ENCODE results near the gene LLGL2. TPM values are rescaled to one million over a fixed set of nuclear protein-coding genes. Genes with fewer than 3 reads are reported as not detected.

The LLGL2 gene
- total RNA-seq, 4 donors from 2014 or later, result 40.0 to 101 (median 67.3) TPM

DNA sequence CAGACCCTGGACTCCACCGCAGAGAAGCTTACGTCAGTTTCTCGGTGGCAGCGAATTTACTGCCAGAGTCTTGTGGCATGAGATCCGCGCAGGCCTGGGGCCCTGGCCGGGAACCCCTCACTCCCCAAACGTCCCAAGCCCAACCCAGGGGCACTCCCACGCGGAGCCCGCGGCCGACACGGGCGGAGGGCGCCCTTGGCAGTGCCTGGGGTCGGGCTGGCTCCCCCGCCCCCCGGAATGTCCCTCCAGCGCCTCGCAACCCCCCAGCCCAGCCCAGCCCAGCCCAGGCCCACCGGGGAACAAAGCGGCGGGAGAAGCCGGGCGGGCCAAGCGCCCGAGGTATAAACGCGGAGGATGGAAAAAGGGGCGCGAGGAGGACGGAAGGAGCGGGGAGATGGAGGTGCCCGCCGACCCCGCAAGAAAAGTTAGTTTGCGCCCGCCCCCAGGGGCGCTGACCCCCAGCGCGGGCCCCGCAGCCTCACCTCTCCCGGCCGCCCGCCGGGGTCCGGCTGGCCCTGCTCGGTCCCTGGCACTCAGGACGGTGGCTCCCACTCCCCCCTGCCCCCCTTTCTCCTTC, 10.5 kb upstream of the LLGL2 start:
- WGBS, 2 donors, result no CpG with 5 or more reads among the region's 50 CpGs
- DNase-seq, result no peak
- Histone ChIP-seq H3K27me3 (no peaks in the 10 kb centered on the region), H3K9me3 (no peaks in the 10 kb centered on the region), H3K4me3 (peak overlapping the region; percentile 73 to 98 (median 92)), H3K36me3 (peaks cover 0 to 16% (median 0%) of the 10 kb centered on the region in 3 donors), H3K27ac (peak overlapping the region; percentile 90 to 95 (median 92)), H3K4me1 (peaks cover 39 to 87% (median 51%) of the 10 kb centered on the region in 3 donors)
- TF ChIP-seq, protein P1, sequence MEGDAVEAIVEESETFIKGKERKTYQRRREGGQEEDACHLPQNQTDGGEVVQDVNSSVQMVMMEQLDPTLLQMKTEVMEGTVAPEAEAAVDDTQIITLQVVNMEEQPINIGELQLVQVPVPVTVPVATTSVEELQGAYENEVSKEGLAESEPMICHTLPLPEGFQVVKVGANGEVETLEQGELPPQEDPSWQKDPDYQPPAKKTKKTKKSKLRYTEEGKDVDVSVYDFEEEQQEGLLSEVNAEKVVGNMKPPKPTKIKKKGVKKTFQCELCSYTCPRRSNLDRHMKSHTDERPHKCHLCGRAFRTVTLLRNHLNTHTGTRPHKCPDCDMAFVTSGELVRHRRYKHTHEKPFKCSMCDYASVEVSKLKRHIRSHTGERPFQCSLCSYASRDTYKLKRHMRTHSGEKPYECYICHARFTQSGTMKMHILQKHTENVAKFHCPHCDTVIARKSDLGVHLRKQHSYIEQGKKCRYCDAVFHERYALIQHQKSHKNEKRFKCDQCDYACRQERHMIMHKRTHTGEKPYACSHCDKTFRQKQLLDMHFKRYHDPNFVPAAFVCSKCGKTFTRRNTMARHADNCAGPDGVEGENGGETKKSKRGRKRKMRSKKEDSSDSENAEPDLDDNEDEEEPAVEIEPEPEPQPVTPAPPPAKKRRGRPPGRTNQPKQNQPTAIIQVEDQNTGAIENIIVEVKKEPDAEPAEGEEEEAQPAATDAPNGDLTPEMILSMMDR (IDR thresholded peaks at IDR 0.05), result no peak
- TF ChIP-seq POLR2A (IDR thresholded peaks at IDR 0.05), result peak in 2 of 4 donors; percentile 28 to 50
- intact Hi-C loops (cut with DNase I), result loop anchor here (5.0 kb wide), 2 partner anchors 72 to 88 kb away; partner anchors contain the start of gene MYO15B

DNA sequence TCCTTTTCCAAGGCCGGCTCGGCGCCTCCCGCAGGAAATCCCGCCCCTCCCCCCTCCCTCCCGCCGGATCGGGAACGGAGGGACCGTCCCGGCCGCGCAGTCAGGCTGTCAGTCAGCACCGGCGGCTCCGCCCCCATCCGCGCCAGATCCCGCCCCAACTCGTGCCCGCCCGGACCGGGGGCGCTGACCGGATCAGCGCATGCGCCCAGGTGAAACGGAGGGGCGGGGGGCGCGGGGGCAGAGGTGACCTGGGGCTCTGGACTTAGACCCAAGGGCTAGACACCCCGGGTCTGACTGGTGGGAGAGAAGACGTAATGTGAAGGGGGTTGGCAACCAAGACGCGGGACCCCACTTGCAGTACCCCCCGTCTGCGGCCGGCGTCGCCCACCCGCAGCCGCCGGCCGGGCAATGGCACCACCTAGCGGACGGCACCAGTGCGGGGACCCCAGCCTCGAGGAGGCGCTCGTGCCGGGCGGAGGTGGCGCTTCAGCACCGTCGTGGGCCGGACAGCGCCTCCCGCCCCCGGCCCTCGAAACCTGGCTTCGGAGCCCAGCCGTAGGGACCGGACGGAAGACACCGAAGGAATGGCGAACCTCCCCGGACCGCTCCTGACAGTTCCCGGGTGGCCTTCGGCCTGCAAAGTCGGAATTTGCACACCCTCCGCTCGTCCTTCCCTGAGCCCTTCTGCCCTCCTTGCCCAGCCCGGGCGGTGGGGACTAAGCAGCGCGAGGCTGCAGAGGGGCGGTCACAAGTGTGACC, 9.8 kb upstream of the LLGL2 start, which contains the start of gene CASKIN2:
Gene CASKIN2, minus strand, starts transcription at position 42 of the 759 bp plus-strand sequence. CDS start 1,733 bp downstream, outside the sequence.
- Histone ChIP-seq H3K27ac (peak within 1 kb of the TSS; percentile 90 to 95 (median 92)), H3K4me1 (peaks cover 39 to 80% (median 47%) of the 10 kb centered on the region in 3 donors), H3K4me3 (peak within 1 kb of the TSS; percentile 73 to 98 (median 92)), H3K27me3 (no peaks in the 10 kb centered on the region), H3K9me3 (no peaks in the 10 kb centered on the region), H3K36me3 (peaks cover 0 to 23% (median 0%) of the 10 kb centered on the region in 3 donors)
- 1% methylated on average over 15 of the region's 78 CpGs; no CpG with 5 or more reads in 1 of the 2 donors for WGBS, 2 donors
- DNase-seq, result peak; percentile 33
- TF ChIP-seq POLR2A (IDR thresholded peaks at IDR 0.05), result no peak
- TF ChIP-seq, protein P1 (IDR thresholded peaks at IDR 0.05), result peak; percentile 94 to 99 (median 98)
- intact Hi-C loops (cut with DNase I), result loop anchor here (5.0 kb wide), 2 partner anchors 72 to 88 kb away; partner anchors contain the start of gene MYO15B

DNA sequence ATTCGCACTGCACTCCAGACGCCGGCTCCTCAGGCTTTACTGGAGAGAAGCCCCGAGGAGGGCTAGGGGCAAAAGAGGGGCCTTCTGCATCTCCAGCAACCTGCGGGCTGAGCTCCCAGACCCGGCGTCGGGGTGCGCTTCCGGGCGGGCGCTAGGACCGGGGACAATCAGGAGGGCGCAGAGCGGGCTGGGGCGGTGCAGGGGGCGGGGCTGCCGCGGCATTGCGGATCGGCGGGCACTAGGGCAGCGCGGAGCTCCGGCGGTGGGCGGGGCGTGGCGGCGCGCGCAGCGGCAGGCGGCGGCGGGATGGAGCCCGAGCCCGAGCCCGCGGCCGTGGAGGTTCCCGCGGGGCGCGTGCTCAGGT, 9.3 kb upstream of the LLGL2 start, which contains the start of gene TSEN54:
Gene TSEN54, plus strand, starts transcription at position 274 of the 364 bp plus-strand sequence. Its CDS starts 33 bp downstream, at position 307.
- H3K4me1 ChIP-seq, result peaks cover 39 to 75% (median 42%) of the 10 kb centered on the region in 3 donors
- peak; percentile 54 for DNase-seq
- H3K27ac ChIP-seq, result peak within 1 kb of the TSS; percentile 90 to 95 (median 92)
- peak within 1 kb of the TSS; percentile 73 to 98 (median 92) for H3K4me3 ChIP-seq
- intact Hi-C loops (cut with DNase I), result loop anchor here (5.0 kb wide), 2 partner anchors 71 to 89 kb away; partner anchors contain the start of gene MYO15B
- H3K27me3 ChIP-seq, result no peaks in the 10 kb centered on the region
- TF ChIP-seq, protein P1 (IDR thresholded peaks at IDR 0.05), result peak in 1 of 6 experiments; percentile 7
- peak in 1 of 4 donors; percentile 25 for TF ChIP-seq POLR2A (IDR thresholded peaks at IDR 0.05)
- peaks cover 0 to 29% (median 0%) of the 10 kb centered on the region in 3 donors for H3K36me3 ChIP-seq
- H3K9me3 ChIP-seq, result no peaks in the 10 kb centered on the region
- WGBS, 2 donors, result 0% methylated on average over 1 of the region's 45 CpGs; no CpG with 5 or more reads in 1 of the 2 donors

DNA sequence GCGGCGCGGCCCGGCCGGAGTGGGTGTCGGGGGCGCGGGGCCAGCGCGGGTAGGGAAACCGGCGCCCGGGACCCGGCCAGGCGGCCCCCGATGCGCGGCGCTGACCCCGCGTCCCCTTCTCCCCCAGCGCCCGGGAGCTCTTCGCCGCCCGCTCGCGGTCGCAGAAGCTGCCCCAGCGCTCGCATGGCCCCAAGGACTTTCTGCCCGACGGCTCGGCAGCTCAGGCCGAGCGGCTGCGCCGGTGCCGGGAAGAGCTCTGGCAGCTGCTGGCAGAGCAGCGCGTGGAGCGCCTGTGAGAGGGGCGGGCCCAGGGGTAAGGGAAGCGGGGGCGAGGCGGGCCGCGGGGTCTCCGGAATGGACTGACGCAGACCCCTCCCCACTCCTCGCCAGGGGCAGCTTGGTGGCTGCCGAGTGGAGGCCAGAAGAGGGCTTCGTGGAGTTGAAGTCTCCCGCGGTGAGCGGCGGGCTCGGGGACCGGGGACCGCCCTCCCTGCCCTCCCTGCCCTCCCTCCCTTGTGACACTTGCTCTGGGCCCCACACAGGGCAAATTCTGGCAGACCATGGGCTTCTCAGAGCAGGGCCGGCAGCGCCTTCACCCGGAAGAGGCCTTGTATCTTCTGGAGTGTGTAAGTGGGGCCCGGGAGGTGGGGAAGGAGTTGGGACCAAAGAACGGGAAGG, 8.7 kb upstream of the LLGL2 start:
- DNase-seq, result no peak
- TF ChIP-seq POLR2A (IDR thresholded peaks at IDR 0.05), result no peak
- TF ChIP-seq, protein P1 (IDR thresholded peaks at IDR 0.05), result no peak
- H3K9me3 ChIP-seq, result no peaks in the 10 kb centered on the region
- no peaks in the 10 kb centered on the region for H3K27me3 ChIP-seq
- intact Hi-C loops (cut with DNase I), result loop anchor here (5.0 kb wide), 2 partner anchors 71 to 89 kb away; partner anchors contain the start of gene MYO15B
- peaks cover 0 to 34% (median 0%) of the 10 kb centered on the region in 3 donors for H3K36me3 ChIP-seq
- 0% methylated on average over 1 to 4 of the region's 65 CpGs for WGBS, 2 donors
- peak overlapping the region; percentile 73 to 98 (median 92) for H3K4me3 ChIP-seq
- peaks cover 37 to 70% (median 39%) of the 10 kb centered on the region in 3 donors for H3K4me1 ChIP-seq
- H3K27ac ChIP-seq, result peak overlapping the region; percentile 74 to 95 (median 86)

Measured in esophagus squamous epithelium (tissue), 5 donors.